HG02798 (cell line): ENCODE results near the gene TNFRSF25.
"Not testable (repeated sequence)": the region's sequence is repeated elsewhere in the genome, so short reads cannot be mapped to it uniquely, and the experiment has no call there.

Experiments used
- ATAC-seq: cut with Tn5 transposase; IDR thresholded peaks from one replicate; pipeline ENCODE4 v1.9.1; 2021; ENCODE audit warnings: mild to moderate bottlenecking; ENCODE audit not compliant: unreplicated experiment, poor library complexity

TNFRSF25 gene

DNA sequence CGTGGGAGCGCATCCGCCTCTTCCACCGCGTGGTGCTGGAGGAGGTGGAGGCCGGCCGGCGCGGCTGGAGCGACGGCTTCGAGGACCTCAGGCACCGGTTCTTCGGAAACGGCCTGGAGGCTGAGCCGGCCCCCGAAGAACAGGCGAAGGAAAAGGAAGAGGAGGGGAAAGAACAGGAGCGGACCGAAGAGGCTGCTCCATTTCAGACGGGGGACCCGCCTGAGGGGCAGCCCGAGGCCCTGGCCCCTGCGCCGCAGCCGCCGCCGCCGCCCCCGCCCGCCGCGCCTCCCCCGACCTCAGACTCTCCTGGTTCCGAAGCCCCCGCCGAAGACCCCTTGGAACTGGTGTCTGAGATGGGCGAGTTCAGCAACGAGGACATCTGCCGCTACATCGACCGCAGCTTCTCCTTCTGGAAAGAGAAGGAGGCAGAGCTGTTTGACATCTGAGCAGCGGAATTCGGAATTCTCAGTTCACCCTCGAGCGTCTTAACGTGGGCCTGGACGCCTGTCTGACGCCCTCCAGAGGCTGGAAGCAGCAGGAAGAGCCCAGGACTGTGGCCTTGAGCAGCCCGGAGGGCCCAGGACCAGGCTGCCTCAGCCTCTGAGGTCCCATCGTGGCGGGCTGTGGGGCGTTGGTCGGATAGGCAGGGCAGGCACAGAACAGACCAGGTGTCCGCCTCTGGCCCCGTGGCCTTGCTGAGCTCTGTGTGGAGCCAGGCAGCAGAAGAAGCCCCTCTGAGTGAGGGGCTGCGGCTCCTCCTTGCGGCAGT lies 10.0 kb downstream of the TNFRSF25 start:
- ATAC-seq, result not testable (repeated sequence)

DNA sequence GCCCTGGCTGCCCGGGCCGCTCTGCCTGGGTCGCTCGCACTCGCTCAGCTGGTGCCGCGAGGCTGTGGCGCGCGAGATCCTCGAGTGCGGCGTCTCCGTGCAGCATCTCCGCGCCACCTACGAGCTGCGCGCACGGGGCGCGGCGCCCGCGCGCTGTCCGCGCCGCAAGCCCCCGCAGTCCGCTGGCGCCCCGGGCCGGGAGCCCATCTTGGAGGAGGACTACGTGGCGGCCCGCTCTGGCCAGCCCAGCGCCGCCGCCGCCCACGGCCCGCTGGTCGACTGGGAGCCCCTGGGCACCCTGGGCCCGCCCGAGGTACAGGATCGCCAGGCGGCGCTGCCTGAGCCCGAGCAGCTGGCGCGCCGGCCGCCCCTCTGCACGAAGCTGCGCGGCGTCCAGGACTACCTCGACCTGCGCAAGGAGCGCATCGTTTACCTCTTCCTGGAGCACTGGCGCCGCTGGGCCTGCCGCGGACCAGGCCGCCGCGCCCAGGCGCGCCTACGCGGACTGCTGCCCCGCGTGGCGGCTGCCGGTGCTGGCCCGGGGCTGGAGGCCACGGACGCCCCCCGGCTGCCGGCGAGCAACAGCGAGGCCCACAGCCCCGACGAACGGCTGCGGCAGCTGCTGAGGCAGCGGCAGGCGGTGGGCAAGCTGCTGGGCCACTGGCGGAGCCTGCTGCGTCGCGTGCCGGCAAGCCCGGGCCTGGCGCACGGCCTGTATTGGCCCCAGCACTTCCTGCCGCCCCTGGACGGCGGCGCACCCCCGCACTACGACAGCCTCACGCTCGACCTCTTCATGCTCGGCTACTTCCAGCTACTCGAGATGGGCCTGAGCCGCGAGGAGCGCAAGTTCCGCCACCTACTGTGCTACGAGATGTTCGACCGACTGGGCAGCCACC lies 10.9 kb downstream of the TNFRSF25 start:
- ATAC-seq, result no peak

DNA sequence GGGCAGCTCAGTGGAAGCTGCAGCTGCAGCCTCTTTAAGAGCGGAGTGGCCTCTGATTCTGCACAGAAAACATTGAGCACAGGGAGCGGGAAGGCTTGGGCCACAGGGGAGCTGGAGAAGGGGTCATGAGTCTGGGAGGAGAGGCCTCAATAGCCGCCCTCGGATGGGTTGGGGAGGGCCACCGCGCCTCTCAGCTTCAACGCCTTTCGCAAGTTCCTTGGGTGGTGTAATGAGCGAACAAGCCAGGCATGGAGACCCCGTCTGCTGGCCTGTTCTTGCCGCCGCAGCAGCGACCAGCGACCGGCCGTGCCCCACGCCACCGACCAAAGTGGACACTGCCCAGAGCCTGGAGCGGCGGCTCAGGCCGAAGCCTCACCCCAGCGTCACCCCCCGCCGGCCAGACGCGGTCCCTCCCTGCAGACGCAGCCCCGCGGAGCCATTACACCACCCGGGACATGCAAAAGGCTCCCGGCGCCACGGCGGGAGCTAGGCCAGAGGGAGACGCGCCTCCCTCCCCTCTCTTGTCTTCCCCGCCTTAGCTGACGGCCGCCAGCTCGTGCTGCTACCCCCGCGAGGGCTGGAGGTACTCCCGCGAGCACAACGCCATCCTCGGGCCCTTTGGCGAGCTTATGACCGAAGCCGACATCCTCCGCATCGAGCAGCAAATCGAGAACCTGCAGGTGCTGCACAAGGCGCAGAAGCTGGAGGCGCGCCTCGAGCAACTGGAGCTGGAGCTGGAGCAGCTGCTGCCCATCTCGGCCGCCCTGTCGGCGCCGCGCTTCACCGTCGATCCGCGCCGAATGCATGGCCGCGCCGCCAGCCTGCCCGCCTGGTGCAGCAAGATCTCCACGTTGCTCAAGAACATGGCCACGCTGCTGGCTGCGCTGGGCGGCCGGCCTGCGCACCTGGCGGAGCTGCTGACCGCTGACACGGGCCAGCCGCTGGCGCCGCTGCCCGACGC lies 11.8 kb downstream of the TNFRSF25 start:
- not testable (repeated sequence) for ATAC-seq

DNA sequence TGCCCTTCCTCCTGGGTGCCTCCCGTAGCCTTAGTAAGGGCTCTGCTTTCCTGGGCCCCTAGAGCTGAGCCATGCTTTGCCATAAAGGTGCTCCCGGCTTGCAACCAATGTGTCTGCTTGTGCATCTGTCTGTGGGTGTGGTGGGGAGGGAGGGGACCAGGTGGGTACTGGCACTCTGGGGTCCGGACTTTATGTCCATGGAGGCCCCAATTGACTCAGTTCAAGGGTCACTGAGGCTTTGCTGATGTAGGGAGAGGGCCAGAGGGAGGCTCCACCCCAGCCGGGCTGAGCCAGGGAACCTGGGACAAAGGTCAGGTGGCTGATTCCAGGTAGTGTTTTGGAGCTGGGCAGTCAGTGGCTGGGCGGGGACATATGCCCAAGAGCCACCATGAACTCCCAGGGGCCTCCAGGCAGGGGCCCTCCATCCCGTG lies 15.0 kb downstream of the TNFRSF25 start:
- ATAC-seq, result no peak

DNA sequence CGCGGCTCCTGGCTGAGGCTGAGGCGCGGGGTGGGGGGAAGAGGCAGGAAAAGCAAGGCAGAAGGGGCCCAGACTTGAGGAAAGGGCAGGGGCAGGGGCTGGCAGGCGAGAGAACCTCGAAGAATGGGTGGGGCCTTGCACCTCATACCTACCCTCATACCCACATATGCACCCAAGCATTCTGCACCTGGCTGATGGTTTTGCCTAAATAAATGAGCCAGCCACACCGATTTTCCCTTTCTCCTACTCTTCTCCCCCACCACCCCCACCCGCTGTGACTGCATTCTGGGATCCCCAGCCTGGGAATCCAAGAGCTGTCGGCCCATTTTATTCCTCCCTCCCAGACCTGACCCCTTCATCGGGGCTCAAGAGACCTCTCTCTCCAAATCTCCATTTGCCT lies 15.5 kb downstream of the TNFRSF25 start:
- not testable (repeated sequence) for ATAC-seq

DNA sequence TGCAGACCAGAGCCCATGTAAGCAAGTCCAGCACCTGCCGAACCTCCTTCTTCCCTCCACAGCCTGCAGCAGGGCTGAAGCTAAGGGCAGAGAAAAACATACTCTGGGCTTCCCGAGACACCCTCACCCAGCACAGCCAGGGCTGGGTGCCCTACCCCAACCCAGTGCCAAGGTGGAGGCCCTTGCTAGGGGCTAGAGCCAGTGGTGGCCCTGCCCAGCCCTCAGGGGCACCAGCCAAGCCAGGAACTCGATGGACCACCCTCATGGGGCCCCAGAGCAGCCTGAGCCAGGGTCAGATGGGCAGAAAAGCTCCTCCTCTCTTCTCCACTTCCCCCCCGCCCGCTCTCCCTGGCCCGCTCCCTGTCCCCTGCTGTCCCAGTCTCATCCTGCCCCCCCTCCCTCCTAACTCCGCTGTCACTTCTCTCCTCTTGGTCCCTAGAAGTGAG lies 15.9 kb downstream of the TNFRSF25 start:
- ATAC-seq, result no peak

DNA sequence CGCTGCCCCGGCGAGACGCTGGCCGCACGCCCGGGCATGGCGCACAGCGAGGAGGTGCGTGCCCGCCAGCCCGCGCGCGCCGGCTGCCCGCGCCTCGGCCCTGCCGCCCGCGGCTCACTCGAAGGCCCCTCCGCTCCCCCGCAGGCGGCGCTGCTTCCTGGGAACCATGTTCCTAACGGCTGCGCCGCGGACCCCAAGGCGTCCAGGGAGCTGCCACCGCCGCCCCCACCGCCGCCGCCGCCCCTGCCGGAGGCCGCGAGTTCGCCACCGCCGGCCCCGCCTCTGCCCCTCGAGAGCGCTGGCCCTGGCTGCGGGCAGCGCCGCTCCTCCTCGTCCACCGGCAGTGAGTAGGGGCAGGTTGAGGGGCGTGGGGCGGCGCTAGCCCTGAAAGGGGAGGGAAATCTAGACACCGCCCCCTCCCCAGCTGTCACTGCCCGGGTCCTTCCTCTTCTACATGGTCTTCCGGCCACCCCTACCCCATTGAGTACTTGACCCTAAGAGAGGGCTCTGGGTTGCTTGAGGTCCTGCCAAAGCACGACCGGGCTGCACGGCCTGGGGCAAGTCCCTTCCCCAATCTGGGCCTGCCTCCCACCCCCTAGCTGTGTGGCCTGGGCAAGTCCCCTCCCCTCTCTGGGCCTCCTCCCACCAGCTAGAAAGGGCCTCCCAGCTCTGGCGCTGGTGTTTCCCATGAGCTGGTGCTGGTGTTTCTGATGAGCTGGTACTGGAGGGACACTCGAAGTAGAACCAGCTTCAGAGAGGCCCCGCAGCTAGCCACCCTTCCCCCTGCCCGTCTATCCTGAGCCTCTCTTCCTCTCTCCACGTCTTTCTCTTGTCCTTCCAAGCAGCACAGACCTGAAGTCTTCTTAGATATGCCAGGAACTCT lies 17.0 kb downstream of the TNFRSF25 start:
- no peak for ATAC-seq

DNA sequence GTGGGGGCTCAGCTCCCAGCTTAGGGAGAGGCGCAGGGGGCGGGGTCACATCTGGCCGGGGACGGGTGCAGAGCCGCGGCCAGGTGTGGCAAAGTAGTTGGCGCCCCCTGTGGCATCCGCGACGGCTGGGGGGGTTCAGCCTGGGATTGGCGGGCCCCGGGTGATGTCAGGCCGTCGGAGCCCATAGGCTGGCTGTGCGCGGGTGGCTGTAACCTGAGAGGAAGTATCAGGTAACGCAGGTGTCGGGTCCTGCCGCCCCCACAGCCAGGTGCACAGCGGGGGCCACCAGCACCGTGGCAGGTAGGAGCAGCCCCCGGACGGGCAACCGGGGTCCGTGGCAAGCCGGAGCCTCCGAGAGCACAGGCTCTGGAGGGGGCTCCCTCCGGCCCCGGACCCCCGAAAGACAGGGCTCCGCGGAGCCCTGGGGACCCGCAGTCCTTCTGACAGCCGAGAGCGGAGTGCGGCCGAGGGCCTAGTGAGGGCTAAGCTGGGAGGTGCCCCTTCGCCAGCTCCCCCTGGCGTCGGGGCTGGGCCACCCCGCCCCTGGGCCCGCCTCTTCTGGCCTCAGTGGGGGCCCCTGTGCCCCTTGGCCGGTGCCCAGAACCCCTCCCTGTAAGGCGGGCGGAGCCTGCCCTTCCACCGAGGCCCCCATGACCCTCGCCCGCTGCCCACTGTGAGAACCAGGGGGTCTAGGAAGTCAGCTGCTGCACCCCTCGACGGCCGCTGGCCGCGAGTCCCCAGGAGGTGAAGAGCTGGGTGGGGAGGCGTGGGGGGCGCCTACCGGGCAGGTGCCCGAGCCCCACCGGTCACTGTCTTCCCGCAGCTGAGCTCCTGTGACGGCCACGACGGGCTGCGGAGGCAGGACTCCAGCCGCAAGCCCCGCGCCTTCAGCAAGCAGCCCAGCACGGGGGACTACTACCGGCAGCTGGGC lies 17.9 kb downstream of the TNFRSF25 start:
- no peak for ATAC-seq

DNA sequence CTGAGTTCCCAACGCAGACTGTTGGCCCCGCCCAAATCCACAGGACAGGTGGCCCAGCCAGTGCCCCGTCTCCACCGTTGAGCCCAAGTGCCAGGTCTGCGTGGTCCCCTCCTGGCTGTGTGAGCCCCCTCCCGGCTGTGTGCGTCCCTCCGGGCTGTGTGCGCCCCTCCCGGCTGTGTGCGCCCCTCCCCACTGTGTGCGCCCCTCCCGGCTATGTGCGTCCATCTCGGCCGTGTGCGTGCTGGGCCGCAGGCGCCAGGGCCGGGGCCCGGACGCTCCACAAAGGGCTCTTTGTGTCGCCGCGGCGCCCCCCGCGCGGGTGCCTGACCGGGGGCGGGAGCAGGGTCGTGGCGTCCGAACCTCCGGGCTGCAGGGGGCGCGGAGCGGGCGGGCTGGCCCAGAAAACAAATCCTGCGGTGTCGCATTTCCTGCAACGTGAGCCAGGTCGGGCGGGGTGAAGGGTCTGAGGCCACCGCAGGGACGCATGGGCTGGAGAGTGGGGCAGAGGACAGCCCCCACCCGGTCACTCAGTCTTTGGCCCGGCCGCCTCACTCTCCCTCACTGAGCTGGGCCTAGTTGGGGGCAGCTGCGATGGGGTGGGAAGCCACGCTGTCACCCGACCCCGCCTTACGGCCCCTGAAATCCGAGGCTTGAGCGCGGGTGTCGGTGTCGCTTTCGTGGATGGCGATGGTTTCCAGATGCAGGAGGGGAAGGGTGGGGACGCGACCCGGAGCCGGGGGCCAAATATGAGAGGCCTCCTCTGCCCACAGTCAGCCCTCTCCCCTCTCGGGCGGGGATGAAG lies 18.8 kb downstream of the TNFRSF25 start:
- ATAC-seq, result no peak

DNA sequence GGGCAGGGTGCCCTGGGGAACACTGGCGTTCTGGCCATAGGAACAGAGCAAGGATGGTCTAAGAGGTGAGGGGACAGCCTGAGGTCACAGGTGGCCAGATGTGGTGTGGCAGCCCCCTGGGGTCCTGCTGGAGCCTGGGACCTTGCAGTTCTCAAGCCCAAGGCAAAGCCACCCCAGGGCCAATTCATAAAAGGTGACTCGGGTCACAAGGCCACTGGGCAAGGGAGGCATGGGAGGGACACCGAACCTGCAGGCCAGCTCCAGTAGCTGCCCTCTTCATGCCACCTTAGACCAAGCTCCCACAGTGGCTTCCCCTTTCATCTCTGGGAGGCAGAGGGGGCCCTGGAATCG lies 19.3 kb downstream of the TNFRSF25 start:
- ATAC-seq, result no peak

DNA sequence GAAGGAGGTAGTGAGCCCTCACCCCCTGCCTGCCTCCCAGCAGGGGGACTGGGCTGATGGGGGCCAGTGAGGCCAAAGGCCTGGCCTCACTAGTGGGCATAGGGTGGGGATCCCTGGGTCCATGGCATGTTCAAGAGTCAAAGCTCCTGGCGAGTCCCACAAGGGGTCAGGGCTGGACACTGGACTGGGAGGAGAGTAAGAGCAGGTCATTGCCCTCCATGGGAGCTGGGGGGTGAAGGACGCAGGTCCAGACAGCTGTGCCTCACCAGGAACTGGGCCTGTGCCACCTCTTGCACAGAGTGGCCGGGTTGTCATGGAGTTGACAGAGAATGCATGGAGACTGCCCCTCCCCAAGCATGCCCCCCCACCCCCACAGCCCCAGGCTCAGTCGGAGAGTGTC lies 20.0 kb downstream of the TNFRSF25 start:
- ATAC-seq, result not testable (repeated sequence)

DNA sequence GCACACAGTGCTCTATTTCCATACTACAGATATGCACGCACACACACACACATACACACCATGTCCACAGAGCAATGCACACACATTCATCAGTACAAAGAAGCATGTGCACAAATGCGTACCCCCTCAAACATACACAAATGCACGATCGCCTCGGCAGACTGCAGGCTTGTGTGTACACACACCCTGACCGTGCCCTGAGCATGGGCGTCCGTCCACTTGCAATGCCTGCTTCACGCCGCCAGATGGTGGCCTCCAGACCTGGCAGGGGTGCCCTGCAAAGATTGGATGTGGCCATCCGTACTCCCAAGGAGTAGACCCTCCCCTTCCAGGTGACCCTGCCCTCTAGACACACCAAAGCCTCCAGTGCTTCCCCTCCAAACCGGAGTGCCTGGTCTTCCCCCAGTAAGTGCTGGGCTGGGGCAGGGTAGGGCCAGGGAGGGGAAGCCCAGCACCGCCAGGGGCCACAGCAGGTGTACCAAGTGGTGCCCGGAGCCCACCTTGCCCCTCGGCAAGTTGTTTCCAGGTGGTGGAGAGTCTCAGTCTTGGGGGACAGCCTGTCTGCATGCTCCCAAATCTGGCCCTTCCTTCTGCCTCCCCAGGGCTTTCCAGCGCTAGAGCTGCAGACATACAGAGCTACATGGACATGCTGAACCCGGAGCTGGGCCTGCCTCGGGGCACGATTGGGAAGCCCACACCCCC lies 20.8 kb downstream of the TNFRSF25 start:
- ATAC-seq, result no peak

DNA sequence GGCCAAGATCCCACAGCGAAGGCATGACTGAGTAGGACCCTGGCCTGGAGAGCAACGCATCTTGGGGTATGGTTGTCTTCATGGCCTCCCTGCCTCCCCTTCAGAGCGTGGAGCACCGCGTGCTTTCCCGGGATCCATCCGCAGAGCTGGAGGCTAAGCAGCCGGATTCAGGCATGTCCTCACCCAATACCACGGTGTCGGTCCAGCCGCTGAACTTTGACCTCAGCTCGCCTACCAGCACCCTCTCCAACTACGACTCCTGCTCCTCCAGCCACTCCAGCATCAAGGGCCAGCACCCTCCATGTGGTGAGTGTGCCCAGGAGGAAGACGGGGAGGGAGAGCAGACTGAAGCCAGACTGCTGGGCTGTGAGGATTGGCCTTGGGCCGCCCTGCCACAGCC lies 21.6 kb downstream of the TNFRSF25 start:
- no peak for ATAC-seq

DNA sequence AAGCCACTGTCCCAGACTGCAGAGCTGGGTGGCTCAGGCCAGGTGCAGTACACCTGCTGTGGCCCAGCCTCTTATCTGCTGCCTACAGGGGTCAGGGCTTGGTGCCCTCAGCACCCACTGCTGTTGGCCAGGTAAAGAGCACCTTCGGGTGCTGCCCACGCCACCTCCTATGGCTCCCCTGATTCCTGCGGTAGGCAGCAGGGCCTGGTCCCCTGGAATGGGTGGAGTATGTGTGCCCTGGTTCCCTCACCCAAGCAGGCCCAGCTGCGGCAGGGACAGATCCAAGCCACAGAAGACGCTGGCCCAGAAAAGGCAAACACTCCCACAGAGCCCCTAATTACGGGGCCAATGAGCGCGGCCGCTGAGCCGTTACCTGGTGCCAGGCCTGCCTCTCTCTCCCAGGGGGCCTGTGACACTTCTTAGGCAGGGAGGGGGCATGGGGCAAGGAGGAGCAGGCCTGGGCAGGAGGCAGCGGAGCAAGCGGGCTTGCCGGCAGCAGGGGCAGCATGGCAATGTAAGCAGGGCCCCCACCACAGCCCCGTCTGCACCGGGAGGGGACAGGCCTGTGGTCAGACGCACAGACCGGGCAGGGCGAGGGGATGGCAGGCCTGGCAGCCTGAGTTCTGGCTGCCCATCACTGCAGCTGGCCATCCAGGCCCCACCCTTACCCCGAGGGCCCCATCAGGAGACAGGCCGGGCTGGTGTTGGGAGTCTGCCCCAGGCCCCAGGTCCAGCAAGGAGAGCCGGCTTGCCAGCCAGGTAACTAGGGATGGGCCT lies 22.4 kb downstream of the TNFRSF25 start:
- ATAC-seq, result no peak

DNA sequence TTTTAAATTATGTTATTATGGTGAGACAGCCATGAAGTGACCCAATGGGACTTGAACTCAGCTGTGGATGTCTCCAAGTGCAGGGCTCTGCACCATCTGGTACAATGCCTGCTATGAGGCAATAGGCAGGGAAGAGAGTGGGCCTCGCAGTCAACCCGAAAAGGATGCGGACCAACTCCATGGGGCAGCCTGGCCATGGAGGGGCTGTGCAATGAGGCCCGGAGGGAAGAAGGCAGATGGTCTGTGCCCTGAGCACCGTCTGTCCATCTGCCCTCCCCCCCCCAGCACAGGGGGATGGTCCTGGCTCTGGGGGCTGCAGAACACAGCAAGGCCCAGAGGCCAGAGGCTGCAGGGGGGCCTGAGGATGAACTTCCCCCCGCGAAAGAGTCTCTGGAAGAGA lies 24.4 kb downstream of the TNFRSF25 start:
- ATAC-seq, result no peak
